H9 (cell line): ENCODE results near the gene ZNF275. TPM values are rescaled to one million over a fixed set of nuclear protein-coding genes. Genes with fewer than 3 reads are reported as not detected.

Experiments used
- DNase-seq: peaks from one replicate; pipeline ENCODE4 v3.0.0-alpha.2; 2017
- H2AFZ ChIP-seq: one replicate; pipeline ENCODE4 v1.6.1; 2013; ENCODE audit warnings: mild to moderate bottlenecking, low read length, control low read depth, moderate library complexity
- H2AK5ac ChIP-seq: 2 replicates; pipeline ENCODE4 v1.6.1; 2013; ENCODE audit warnings: low read length, control low read depth, mixed read lengths; ENCODE audit not compliant: insufficient read length
- H2BK120ac ChIP-seq: one replicate; pipeline ENCODE4 v1.6.1; 2013; ENCODE audit warnings: low read depth, mild to moderate bottlenecking, low read length, control low read depth, inconsistent platforms; ENCODE audit not compliant: poor library complexity, severe bottlenecking
- H2BK12ac ChIP-seq: 2 replicates; pipeline ENCODE4 v1.6.1; 2013; ENCODE audit warnings: low read length, control low read depth, mixed read lengths, low read depth; ENCODE audit not compliant: insufficient read length
- H2BK15ac ChIP-seq: 2 replicates; pipeline ENCODE4 v1.6.1; 2013; ENCODE audit warnings: low read depth, low read length, control low read depth
- H2BK20ac ChIP-seq: one replicate; pipeline ENCODE4 v1.6.1; 2013; ENCODE audit warnings: low read depth, mild to moderate bottlenecking, low read length, control low read depth, inconsistent platforms; ENCODE audit not compliant: poor library complexity, severe bottlenecking
- H2BK5ac ChIP-seq: 2 replicates; pipeline ENCODE4 v1.6.1; 2013; ENCODE audit warnings: low read length, control low read depth, mixed read lengths; ENCODE audit not compliant: insufficient read length
- H3K14ac ChIP-seq: 2 replicates; pipeline ENCODE4 v1.6.1; 2013; ENCODE audit warnings: low read length, control low read depth; ENCODE audit not compliant: insufficient read depth
- H3K18ac ChIP-seq: 2 replicates; pipeline ENCODE4 v1.6.1; 2013; ENCODE audit warnings: low read depth, mild to moderate bottlenecking, mixed read lengths, low read length, control low read depth; ENCODE audit not compliant: insufficient read length
- H3K23ac ChIP-seq: 2 replicates; pipeline ENCODE4 v1.6.1; 2013; ENCODE audit warnings: low read length, control low read depth, mixed read lengths, low read depth; ENCODE audit not compliant: insufficient read length
- H3K23me2 ChIP-seq: 2 replicates; pipeline ENCODE4 v1.6.1; 2013; ENCODE audit warnings: low read depth, mild to moderate bottlenecking, mixed read lengths, low read length, control low read depth; ENCODE audit not compliant: insufficient read length, poor library complexity, severe bottlenecking
- H3K27ac ChIP-seq: 2 replicates; pipeline ENCODE4 v1.5.1; 2013; ENCODE audit warnings: low read length, control low read depth, mixed read lengths, low read depth; ENCODE audit not compliant: insufficient read length
- H3K27me3 ChIP-seq: 2 replicates; pipeline ENCODE4 v1.6.1; 2013; ENCODE audit warnings: low read length, control low read depth, inconsistent platforms; ENCODE audit not compliant: insufficient read depth
- H3K4ac ChIP-seq: 2 replicates; pipeline ENCODE4 v1.6.1; 2013; ENCODE audit warnings: low read depth, mild to moderate bottlenecking, control low read depth, inconsistent platforms, low read length, moderate library complexity
- H3K4me1 ChIP-seq: 2 replicates; pipeline ENCODE4 v1.6.1; 2013; ENCODE audit warnings: low read length, control low read depth, inconsistent platforms; ENCODE audit not compliant: insufficient read depth
- H3K4me2 ChIP-seq: 2 replicates; pipeline ENCODE4 v1.6.1; 2013; ENCODE audit warnings: low read length, control low read depth, mixed read lengths; ENCODE audit not compliant: insufficient read length, insufficient read depth
- H3K56ac ChIP-seq: 2 replicates; pipeline ENCODE4 v1.6.1; 2013; ENCODE audit warnings: low read depth, mild to moderate bottlenecking, mixed read lengths, low read length, control low read depth; ENCODE audit not compliant: insufficient read length
- H3K79me1 ChIP-seq: 2 replicates; pipeline ENCODE4 v1.6.1; 2013; ENCODE audit warnings: low read depth, mild to moderate bottlenecking, moderate library complexity, low read length, control low read depth, inconsistent platforms; ENCODE audit not compliant: insufficient read depth, poor library complexity, severe bottlenecking
- H3K79me2 ChIP-seq: 2 replicates; pipeline ENCODE4 v1.6.1; 2013; ENCODE audit warnings: low read length, control low read depth, inconsistent platforms; ENCODE audit not compliant: insufficient read depth
- H3K9ac ChIP-seq: 2 replicates; pipeline ENCODE4 v1.6.1; 2013; ENCODE audit warnings: low read length, control low read depth, mixed read lengths; ENCODE audit not compliant: insufficient read length; ENCODE audit errors: extremely low read depth
- H3K9me3 ChIP-seq: one replicate; pipeline ENCODE4 v1.6.1; 2013; ENCODE audit warnings: low read depth, low read length, inconsistent platforms; ENCODE audit not compliant: control insufficient read depth
- H3T11ph ChIP-seq: one replicate; pipeline ENCODE4 v1.6.1; 2013; ENCODE audit warnings: mild to moderate bottlenecking, low read length, control low read depth, inconsistent platforms
- H4K20me1 ChIP-seq: one replicate; pipeline ENCODE4 v1.6.1; 2013; ENCODE audit not compliant: control insufficient read depth, insufficient read length, insufficient read depth
- H4K5ac ChIP-seq: 2 replicates; pipeline ENCODE4 v1.6.1; 2013; ENCODE audit warnings: low read depth, mild to moderate bottlenecking, mixed read lengths, low read length, control low read depth; ENCODE audit not compliant: insufficient read length
- H4K8ac ChIP-seq: replicated peaks from 2 replicates; pipeline ENCODE4 v1.6.1; 2013; ENCODE audit warnings: low read length, control low read depth, mixed read lengths, low read depth; ENCODE audit not compliant: insufficient read length
- H4K91ac ChIP-seq: 2 replicates; pipeline ENCODE4 v1.6.1; 2013; ENCODE audit warnings: low read depth, mild to moderate bottlenecking, moderate library complexity, mixed read lengths, low read length, control low read depth; ENCODE audit not compliant: insufficient read length
- H3K27ac Mint-ChIP-seq, 3 experiments: 2 replicates in 2 of 3; 3 replicates in 1 of 3; pipeline ENCODE4 v1.8.0; 2020 to 2021; ENCODE audit warnings: mixed read lengths in 3 of 3, mild to moderate bottlenecking in 1 of 3, moderate library complexity in 1 of 3
- H3K27me3 Mint-ChIP-seq: 2 replicates; pipeline ENCODE4 v1.8.0; 2021; ENCODE audit warnings: low read depth, mild to moderate bottlenecking, moderate library complexity, mixed read lengths
- H3K36me3 Mint-ChIP-seq, 3 experiments: 2 replicates in 2 of 3; 3 replicates in 1 of 3; pipeline ENCODE4 v1.8.0; 2020 to 2021; ENCODE audit warnings: low read depth in 3 of 3, mixed read lengths in 3 of 3; ENCODE audit not compliant: insufficient read depth in 1 of 3
- H3K4me1 Mint-ChIP-seq, 2 experiments: 2 replicates each; pipeline ENCODE4 v1.8.0; 2020; ENCODE audit warnings: mixed read lengths in 2 of 2
- H3K4me3 Mint-ChIP-seq, 2 experiments: 2 replicates in 1 of 2; 3 replicates in 1 of 2; pipeline ENCODE4 v1.8.0; 2020 to 2021; ENCODE audit warnings: mild to moderate bottlenecking in 2 of 2, mixed read lengths in 2 of 2, moderate library complexity in 1 of 2
- H3K9me3 Mint-ChIP-seq, 2 experiments: 2 replicates in 1 of 2; 3 replicates in 1 of 2; pipeline ENCODE4 v1.8.0; 2020; ENCODE audit warnings: mild to moderate bottlenecking in 2 of 2, mixed read lengths in 2 of 2, moderate library complexity in 1 of 2
- CTCF ChIP-seq: fragments of 200-600 bp; sonication (generic); conservative IDR thresholded peaks from 3 replicates; pipeline ENCODE4 v1.8.0; 2021; ENCODE audit warnings: antibody characterized with exemption, mild to moderate bottlenecking
- WGBS: extraction: QIAGEN DNeasy Blood & Tissue Kit; methylation state at CpG from one replicate; pipeline ENCODE4 v1.1.7; 2013; ENCODE audit warnings: missing lambda C conversion rate, low lambda C conversion rate, mixed read lengths; ENCODE audit not compliant: insufficient read length; ENCODE audit errors: extremely low coverage; 5-methylcytosine and 5-hydroxymethylcytosine counted together
- total RNA-seq: library from RNA; stranded (reverse); gene quantifications from 2 replicates; pipeline ENCODE4 v1.2.1, GENCODE V29; 2021

ZNF275 gene
- total RNA-seq, 1 experiment from 2014 or later = 11.8 TPM

DNA sequence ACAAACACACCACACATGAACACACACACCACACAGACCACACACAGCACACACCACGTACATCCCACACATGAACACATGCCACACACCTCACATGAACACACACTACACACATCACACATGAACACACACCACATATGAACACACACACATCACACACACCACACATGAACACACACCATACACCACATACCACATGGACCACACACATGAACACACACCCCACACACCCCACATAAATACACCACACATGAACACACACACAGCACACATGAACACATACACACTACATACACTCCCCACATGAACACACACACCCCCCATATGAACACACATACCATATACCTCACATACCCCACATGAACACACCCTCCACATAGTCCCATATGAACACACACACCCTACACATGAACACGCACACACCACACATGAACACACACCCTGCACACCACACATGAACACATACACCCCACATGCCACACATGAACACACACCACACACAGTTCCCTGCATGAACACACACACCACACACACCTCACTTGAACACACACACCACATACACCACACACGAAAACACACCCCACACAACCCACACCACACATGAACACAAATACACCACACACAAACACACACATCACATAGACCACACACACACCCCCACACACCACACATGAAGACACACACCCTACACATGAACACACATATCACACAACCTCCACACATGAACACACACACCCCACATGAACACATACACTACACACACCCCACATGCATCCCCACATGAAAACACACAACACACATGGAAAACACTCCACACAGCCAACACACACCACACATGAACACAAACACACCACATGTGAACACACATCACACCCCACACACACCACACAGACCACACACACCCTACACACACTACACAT, 48.9 kb downstream of the ZNF275 start:
- Histone ChIP-seq H3K27me3 (no peaks in the 10 kb centered on the region), H3K4me2 (no peak overlapping the region), H2BK12ac (no peak overlapping the region), H4K5ac (no peak overlapping the region), H3K4me1 (no peaks in the 10 kb centered on the region), H3K9me3 (peaks cover 63% of the 10 kb centered on the region), H2BK5ac (no peak overlapping the region), H3K23ac (no peak overlapping the region), H3K18ac (no peak overlapping the region), H3K56ac (no peak overlapping the region), H3T11ph (no peak overlapping the region), H3K14ac (no peak overlapping the region), H3K9ac (no peak overlapping the region), H2AK5ac (no peak overlapping the region), H3K79me1 (no peaks in the 10 kb centered on the region), H2BK20ac (no peak overlapping the region), H2BK120ac (no peak overlapping the region), H3K79me2 (no peaks in the 10 kb centered on the region), H4K91ac (no peak overlapping the region), H3K27ac (no peak overlapping the region), H3K4ac (no peak overlapping the region), H4K20me1 (no peaks in the 10 kb centered on the region), H3K23me2 (no peaks in the 10 kb centered on the region), H2AFZ (no peak overlapping the region), H4K8ac (no peak overlapping the region), H2BK15ac (no peak overlapping the region)
- Mint-ChIP-seq H3K36me3 (peaks cover 0 to 5% (median 0%) of the 10 kb centered on the region in 3 experiments; a peak in 2 of 7 replicates), H3K9me3 (peaks cover 34 to 48% of the 10 kb centered on the region in 2 experiments), H3K27me3 (peaks cover 6% of the 10 kb centered on the region; the same call in 1 of the 2 replicates), H3K4me1 (peaks cover 6% of the 10 kb centered on the region in 2 experiments), H3K4me3 (no peak overlapping the region), H3K27ac (no peak overlapping the region)
- no peak for DNase-seq
- no peak for TF ChIP-seq CTCF
- WGBS = 100% methylated on average over 1 of the region's 3 CpGs
